Keratinocyte (primary cell): Measurements from ENCODE around the gene TLCD3A. TPM values are rescaled to one million over a fixed set of nuclear protein-coding genes. Genes with fewer than 3 reads are reported as not detected.

ENCODE experiments used
- DNase-seq: peaks from one replicate; pipeline ENCODE4 v3.0.0-alpha.2; 2011; ENCODE audit warnings: low read depth, missing footprints, low spot score
- FAIRE-seq: peaks from 2 replicates; lab custom pipeline; 2011; peaks lifted over from hg19 to GRCh38; lab: Jason Lieb, UNC
- H2AFZ ChIP-seq: 2 replicates; pipeline ENCODE4 v1.6.0; 2012; ENCODE audit warnings: low read length, control low read depth, inconsistent platforms; ENCODE audit not compliant: control insufficient read depth
- H3K27ac ChIP-seq: 2 replicates; pipeline ENCODE4 v1.5.1; 2011; ENCODE audit warnings: low read length; ENCODE audit not compliant: control insufficient read depth, insufficient read depth
- H3K27me3 ChIP-seq: 3 replicates; pipeline ENCODE4 v1.6.0; 2011; ENCODE audit warnings: low read length; ENCODE audit not compliant: control insufficient read depth, insufficient read depth; ENCODE audit errors: extremely low read depth
- H3K36me3 ChIP-seq, 2 experiments: 2 replicates in 1 of 2; 3 replicates in 1 of 2; pipeline ENCODE4 v1.5.1; 2011; ENCODE audit warnings: low read length in 2 of 2, mild to moderate bottlenecking in 1 of 2; ENCODE audit not compliant: control insufficient read depth in 2 of 2, insufficient read depth in 2 of 2; ENCODE audit errors: extremely low read depth in 1 of 2
- H3K4me1 ChIP-seq: 3 replicates; pipeline ENCODE4 v1.5.1; 2011; ENCODE audit warnings: low read length; ENCODE audit not compliant: control insufficient read depth, insufficient read depth; ENCODE audit errors: extremely low read depth
- H3K4me2 ChIP-seq: 3 replicates; pipeline ENCODE4 v1.6.0; 2011; ENCODE audit warnings: low read depth, low read length; ENCODE audit not compliant: control insufficient read depth, insufficient read depth; ENCODE audit errors: extremely low read depth
- H3K4me3 ChIP-seq, 3 experiments: fragments of 200-600 bp in 1 of 3; sonication (generic) in 1 of 3; 2 replicates in 2 of 3; 3 replicates in 1 of 3; pipeline ENCODE4 v1.5.1; 2011 to 2016; ENCODE audit warnings: low read length in 3 of 3, mild to moderate bottlenecking in 3 of 3, control low read depth in 2 of 3, inconsistent platforms in 1 of 3, low read depth in 1 of 3, mixed read lengths in 1 of 3, mixed run types in 1 of 3, moderate library complexity in 1 of 3; ENCODE audit not compliant: control insufficient read depth in 2 of 3, insufficient read depth in 2 of 3; ENCODE audit errors: extremely low read depth in 1 of 3
- H3K79me2 ChIP-seq: 2 replicates; pipeline ENCODE4 v1.6.0; 2012; ENCODE audit warnings: low read length; ENCODE audit not compliant: control insufficient read depth, insufficient read depth
- H3K9ac ChIP-seq: 3 replicates; pipeline ENCODE4 v1.6.0; 2011; ENCODE audit warnings: low read length; ENCODE audit not compliant: control insufficient read depth, insufficient read depth; ENCODE audit errors: extremely low read depth
- H3K9me1 ChIP-seq: 3 replicates; pipeline ENCODE4 v1.6.0; 2011; ENCODE audit warnings: low read length; ENCODE audit not compliant: control insufficient read depth, insufficient read depth; ENCODE audit errors: extremely low read depth
- H3K9me3 ChIP-seq: 2 replicates; pipeline ENCODE4 v1.5.1; 2012; ENCODE audit warnings: low read depth, low read length; ENCODE audit not compliant: control insufficient read depth
- H4K20me1 ChIP-seq: 3 replicates; pipeline ENCODE4 v1.6.0; 2011; ENCODE audit warnings: low read length; ENCODE audit not compliant: control insufficient read depth, insufficient read depth; ENCODE audit errors: extremely low read depth
- EZH2 ChIP-seq: IDR thresholded peaks from one replicate; pipeline ENCODE4 v1.6.1; 2012; ENCODE audit warnings: inconsistent platforms, mild to moderate bottlenecking, low read length, moderate library complexity
- dilution Hi-C: fragments of 300-500 bp; cut with MboI; formaldehyde crosslinking; loops from one replicate; pipeline ENCODE4 v1.7.0; 2020; ENCODE audit warnings: low sequenced_read_pairs; ENCODE audit not compliant: extremely low pct_ligation_motif_present
- polyA plus RNA-seq, 5 experiments: library from polyadenylated mRNA; depleted of rRNA in 3 of 5; stranded (reverse) in 3 of 5; stranded (forward) in 1 of 5; unstranded in 1 of 5; fragments of >200 nt; gene quantifications; 1 replicate in 1 of 5; 2 replicates in 3 of 5; 3 replicates in 1 of 5; pipeline versions ENCODE4 v1.2.1 to v1.2.3, GENCODE V29; 2011 to 2012; ENCODE audit warnings: missing spikeins in 2 of 5, low read depth in 1 of 5, low replicate concordance in 1 of 5
- TF ChIP-seq, protein P1 (sequence below), 3 experiments: IDR thresholded peaks in 1 of 3; conservative IDR thresholded peaks in 1 of 3; optimal IDR thresholded peaks in 1 of 3; 2 replicates in 2 of 3; 3 replicates in 1 of 3; pipeline versions ENCODE3 to v1.5.1; 2011; ENCODE audit warnings: low read length in 3 of 3, mild to moderate bottlenecking in 3 of 3, moderate library complexity in 2 of 3, control low read depth in 1 of 3, inconsistent platforms in 1 of 3; ENCODE audit not compliant: insufficient read depth in 2 of 3; ENCODE audit errors: extremely low read depth in 1 of 3

TLCD3A gene
- polyA plus RNA-seq, 1 donor (not counting 4 experiments of a cell fraction or from before 2014, with no cell fraction given): 34.1 TPM

DNA sequence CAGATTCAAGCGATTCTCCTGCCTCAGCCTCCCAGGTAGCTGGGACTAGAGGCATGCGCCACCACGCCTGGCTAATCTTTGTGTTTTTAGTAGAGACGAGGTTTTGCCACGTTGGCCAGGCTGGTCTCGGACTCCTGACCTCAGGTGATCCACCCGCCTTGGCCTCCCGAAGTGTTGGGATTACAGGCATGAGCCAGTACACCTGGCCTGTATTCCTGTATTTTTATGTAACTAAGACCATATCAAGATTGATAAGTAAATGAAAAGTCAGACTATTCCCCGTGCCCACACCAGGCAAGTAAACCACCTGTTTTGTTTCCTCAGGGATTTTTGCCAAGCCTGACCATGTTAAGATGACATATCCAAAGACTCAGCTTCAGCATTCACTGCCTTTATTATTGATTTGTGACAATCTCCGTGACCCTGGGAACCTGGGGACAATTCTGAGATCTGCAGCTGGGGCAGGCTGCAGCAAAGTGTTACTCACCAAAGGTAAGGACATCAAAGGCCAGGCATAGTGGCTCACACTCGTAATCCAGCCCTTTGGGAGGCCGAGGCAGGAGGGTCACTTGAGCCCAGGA is 55.3 kb downstream of the TLCD3A start:
- Histone ChIP-seq H2AFZ (no peak overlapping the region), H3K4me2 (no peak overlapping the region), H3K4me1 (peaks cover 48% of the 10 kb centered on the region), H3K9me3 (no peaks in the 10 kb centered on the region), H4K20me1 (no peaks in the 10 kb centered on the region), H3K9ac (no peak overlapping the region), H3K36me3 (peaks cover 5 to 22% of the 10 kb centered on the region in 2 experiments), H3K4me3 (no peak overlapping the region), H3K27ac (no peak overlapping the region), H3K9me1 (no peaks in the 10 kb centered on the region), H3K27me3 (no peaks in the 10 kb centered on the region), H3K79me2 (peaks cover 36% of the 10 kb centered on the region)
- DNase-seq (no peak), FAIRE-seq (no peak)
- TF ChIP-seq, protein P1, sequence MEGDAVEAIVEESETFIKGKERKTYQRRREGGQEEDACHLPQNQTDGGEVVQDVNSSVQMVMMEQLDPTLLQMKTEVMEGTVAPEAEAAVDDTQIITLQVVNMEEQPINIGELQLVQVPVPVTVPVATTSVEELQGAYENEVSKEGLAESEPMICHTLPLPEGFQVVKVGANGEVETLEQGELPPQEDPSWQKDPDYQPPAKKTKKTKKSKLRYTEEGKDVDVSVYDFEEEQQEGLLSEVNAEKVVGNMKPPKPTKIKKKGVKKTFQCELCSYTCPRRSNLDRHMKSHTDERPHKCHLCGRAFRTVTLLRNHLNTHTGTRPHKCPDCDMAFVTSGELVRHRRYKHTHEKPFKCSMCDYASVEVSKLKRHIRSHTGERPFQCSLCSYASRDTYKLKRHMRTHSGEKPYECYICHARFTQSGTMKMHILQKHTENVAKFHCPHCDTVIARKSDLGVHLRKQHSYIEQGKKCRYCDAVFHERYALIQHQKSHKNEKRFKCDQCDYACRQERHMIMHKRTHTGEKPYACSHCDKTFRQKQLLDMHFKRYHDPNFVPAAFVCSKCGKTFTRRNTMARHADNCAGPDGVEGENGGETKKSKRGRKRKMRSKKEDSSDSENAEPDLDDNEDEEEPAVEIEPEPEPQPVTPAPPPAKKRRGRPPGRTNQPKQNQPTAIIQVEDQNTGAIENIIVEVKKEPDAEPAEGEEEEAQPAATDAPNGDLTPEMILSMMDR (optimal IDR thresholded peaks at IDR 0.05 in 1 of 3, IDR thresholded peaks at IDR 0.05 in 1 of 3, conservative IDR thresholded peaks at IDR 0.05 in 1 of 3; ENCODE audit: extremely low read depth in 1 of 3, insufficient read depth in 2 of 3, low read length in 3 of 3): no peak
- no peak for TF ChIP-seq EZH2
- dilution Hi-C loops: loop anchor here (25.0 kb wide), 1 partner anchor 200 kb away; the partner anchor contains the start of genes NXN and TIMM22

DNA sequence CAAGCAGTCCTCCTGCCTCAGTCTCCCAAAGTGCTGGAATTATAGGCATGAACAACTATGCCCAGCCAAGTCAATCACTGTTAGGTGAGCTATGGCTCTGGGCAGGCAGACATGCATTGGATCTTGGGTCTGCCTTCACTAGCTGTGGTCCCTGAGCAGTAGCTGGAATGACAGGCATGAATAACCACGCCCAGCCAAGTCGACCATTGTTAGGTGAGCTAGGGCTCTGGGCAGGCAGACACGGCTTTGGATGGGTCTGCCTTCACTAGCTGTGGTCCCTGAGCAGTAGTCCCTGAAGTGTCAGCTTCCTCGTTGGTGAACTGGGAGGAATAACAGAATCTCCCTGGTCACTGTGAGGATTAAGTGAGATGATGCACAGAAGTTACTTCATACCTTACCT is 56.2 kb downstream of the TLCD3A start:
- DNase-seq (no peak), FAIRE-seq (no peak)
- Histone ChIP-seq H3K27me3 (no peaks in the 10 kb centered on the region), H3K9me3 (no peaks in the 10 kb centered on the region), H2AFZ (no peak overlapping the region), H3K9ac (no peak overlapping the region), H3K79me2 (peaks cover 28% of the 10 kb centered on the region), H3K4me3 (no peak overlapping the region), H3K36me3 (peaks cover 5 to 22% of the 10 kb centered on the region in 2 experiments), H4K20me1 (no peaks in the 10 kb centered on the region), H3K27ac (peak overlapping the region; percentile 92), H3K4me2 (peak overlapping the region; percentile 86), H3K4me1 (peaks cover 43% of the 10 kb centered on the region), H3K9me1 (no peaks in the 10 kb centered on the region)
- dilution Hi-C loops: loop anchor here (25.0 kb wide), 1 partner anchor 199 kb away; the partner anchor contains the start of genes NXN and TIMM22
- TF ChIP-seq, protein P1 (optimal IDR thresholded peaks at IDR 0.05 in 1 of 3, IDR thresholded peaks at IDR 0.05 in 1 of 3, conservative IDR thresholded peaks at IDR 0.05 in 1 of 3; ENCODE audit: extremely low read depth in 1 of 3, insufficient read depth in 2 of 3, low read length in 3 of 3): no peak
- no peak for TF ChIP-seq EZH2
